ENCODE data around the gene MTX1.

- TF ChIP-seq CTCF (IDR thresholded peaks at IDR 0.05), result no peak
- no peak for TF ChIP-seq POLR2A (IDR thresholded peaks at IDR 0.05)
Measured at GRCh38 chr1:155200920-155201319, 7.6 kb upstream of the MTX1 start.

All from upper lobe of left lung (tissue), 4 donors.